CD4-positive, alpha-beta T cell treated with Interleukin-17A for 1 hour (primary cell): Measurements from ENCODE around the gene RPS3A.
"Not testable (repeated sequence)": the region's sequence is repeated elsewhere in the genome, so short reads cannot be mapped to it uniquely, and the experiment has no call there.

ENCODE experiments used
- DNase-seq: peaks from one replicate; pipeline ENCODE4 v3.0.0-alpha.2; 2020

RPS3A gene

DNA sequence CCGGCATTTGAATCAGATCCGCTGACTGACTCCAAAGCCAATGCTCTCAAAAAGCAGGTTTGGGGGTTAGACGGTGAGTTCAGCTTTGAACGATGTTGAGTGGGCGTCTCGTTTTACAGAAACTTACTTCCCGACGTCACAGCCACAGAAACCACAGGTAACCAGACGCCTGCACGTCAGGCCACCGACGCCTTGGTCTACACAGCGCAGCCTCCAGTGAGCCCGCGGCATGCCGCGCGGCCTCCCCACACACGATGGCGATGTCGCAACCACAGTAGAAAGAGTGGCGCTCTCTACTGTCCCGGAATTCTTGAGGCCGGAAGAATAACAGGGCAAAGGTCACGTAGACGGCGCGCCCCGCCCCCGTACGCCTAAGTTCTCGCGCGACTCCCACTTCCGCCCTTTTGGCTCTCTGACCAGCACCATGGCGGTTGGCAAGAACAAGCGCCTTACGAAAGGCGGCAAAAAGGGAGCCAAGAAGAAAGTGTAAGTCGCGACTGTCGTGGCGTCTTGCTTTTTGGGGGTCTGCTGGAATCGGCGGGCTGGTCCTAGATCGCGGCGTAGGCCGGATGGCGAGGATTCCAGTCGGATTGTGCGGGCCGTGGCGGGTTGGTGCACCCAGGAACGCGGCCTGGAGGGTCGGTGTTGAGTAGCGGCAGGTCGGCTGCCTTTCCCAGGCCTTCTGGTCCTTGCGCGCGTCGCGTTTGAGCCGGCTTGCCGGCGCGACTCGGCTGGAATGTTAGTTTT lies at the start of gene RPS3A:
Gene RPS3A, plus strand, starts transcription at position 400 of the 747 bp plus-strand sequence. Its CDS starts 25 bp downstream, at position 425.
- peak; percentile 99 for DNase-seq

DNA sequence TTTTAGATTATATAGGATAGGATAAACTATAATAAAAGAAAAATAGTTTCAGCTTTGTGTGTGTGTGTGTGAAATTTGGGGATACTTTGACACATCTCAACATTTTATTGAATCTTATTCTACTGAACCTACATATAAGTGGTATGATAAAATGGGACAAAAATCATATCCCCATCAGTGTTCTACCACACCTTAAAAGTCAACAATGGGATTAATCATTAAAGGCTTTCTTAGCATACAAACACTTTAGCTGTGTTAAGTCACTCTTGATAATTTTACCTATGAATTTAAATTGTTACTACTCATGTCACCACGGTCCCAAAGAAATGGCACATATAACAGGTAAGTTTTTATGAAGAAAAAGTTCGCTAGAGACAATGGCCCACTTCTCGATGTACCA lies 46.6 kb upstream of the RPS3A start:
- DNase-seq, result no peak

GRCh38 chr4:151055539-151055938 lies 43.9 kb upstream of the RPS3A start:
- DNase-seq, result no peak

DNA sequence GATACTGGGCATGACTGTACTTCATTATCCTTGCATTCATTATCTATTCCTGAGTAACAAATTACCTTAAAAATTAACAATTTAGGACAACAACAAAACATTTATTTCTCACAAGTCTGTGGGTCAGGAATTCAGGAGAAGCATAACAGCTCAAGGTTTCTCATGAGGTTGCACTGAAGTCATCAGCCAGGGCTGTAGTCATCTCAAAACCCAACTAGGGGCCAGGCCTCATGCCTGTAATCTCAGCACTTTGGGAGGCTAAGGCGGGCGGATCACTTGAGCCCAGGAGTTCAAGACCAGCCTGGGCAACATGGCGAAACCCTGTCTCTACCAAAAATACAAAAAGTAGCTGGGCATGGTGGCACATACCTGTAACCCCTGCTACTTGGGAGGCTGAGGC lies 36.3 kb upstream of the RPS3A start:
- not testable (repeated sequence) for DNase-seq

GRCh38 chr4:151067316-151067970 lies 32.0 kb upstream of the RPS3A start:
- no peak for DNase-seq

- no peak for DNase-seq
Observed at GRCh38 chr4:151074416-151074916, 25.0 kb upstream of the RPS3A start.

GRCh38 chr4:151077978-151078377 lies 21.4 kb upstream of the RPS3A start:
- not testable (repeated sequence) for DNase-seq

DNA sequence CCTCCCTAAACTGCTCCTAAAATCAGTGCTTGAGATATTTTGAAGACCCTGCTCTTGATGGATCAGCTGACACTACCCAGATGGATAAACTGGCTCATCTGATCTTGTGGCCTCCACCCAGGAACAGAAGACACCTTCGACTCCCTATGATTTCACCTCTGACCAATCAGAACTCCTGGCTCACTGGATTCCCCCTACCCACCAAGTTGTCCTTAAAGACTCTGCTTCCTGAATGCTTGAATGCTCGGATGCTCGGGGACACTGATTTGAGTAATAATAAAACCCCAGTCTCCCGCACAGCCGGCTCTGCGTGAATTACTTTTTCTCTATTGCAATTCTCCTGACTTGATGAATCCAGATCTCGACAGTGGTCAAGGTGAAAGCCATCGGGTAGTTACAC lies 12.0 kb upstream of the RPS3A start:
- DNase-seq, result no peak

DNA sequence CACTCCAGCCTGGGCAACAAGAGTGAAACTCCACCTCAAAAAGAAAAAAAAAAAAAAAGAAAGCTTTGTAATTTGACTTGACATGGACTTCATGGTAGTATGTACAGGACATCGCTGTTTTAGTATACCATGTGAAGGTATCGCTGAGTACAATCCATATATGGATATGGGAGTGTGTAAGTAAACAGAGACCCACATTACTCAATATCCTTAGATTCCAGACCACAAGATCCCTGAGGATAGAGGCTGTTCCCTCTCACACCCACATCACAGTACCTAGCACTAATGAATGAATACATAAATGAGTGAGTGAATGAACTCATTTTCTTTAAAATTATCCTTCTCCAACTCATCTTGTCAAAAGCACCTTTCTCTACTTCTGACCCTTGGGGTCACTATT lies 8.4 kb upstream of the RPS3A start:
- no peak for DNase-seq

DNA sequence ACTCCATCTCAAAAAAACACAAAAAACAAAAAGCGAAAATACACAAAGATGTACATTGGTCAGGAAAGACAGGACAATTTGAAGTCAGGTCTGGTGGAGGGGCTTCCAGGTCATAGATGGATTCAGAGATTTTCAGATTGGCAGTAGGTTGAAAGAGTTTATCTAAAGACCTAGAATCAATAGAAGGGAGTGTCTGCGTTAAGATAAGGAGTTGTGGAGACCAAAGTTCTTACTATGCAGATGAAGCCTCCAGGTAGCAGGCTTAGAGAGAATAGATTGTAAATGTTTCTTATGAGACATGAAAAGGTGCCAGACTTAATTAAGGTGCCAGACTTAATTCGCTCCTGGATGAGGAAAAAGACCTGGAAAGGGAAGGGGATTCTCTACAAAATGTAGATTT lies 6.9 kb upstream of the RPS3A start:
- DNase-seq, result no peak

- no peak for DNase-seq
Observed at GRCh38 chr4:151093203-151093602, 6.2 kb upstream of the RPS3A start.

- DNase-seq, result no peak
Observed at GRCh38 chr4:151094290-151094751, 5.1 kb upstream of the RPS3A start.

GRCh38 chr4:151095142-151095541 lies 4.3 kb upstream of the RPS3A start:
- no peak for DNase-seq

DNA sequence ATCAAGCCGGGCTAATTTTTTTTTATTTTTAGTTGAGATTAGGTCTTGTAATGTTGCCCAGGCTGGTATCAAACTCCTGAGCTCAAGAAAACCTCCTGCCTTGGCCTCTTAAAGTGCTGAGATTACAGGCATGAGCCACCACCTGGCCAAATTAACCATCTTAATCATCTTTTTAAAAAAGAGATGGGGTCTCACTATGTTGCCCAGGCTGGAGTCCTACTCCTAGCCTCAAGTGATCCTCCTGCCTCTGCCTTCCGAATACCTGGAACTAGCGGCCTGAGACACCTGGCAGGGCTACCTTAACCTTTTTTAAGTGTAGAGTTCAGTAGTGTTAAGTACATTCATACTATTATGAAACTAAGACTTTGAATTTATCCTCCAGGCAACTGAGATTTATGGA lies 1.7 kb upstream of the RPS3A start:
- no peak for DNase-seq

DNA sequence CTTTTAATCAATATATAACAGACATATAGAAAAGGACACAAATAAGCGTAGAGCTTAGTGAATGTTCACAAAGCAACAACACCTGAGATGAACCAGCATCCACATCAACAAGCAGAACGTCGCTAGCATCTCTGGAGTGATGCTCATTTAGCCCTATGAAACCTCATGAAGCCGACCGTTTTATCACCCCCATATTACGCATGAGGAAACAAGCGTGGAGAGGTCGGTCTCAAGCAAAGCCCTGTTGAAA lies 524 bp upstream of the RPS3A start:
- DNase-seq, result no peak

DNA sequence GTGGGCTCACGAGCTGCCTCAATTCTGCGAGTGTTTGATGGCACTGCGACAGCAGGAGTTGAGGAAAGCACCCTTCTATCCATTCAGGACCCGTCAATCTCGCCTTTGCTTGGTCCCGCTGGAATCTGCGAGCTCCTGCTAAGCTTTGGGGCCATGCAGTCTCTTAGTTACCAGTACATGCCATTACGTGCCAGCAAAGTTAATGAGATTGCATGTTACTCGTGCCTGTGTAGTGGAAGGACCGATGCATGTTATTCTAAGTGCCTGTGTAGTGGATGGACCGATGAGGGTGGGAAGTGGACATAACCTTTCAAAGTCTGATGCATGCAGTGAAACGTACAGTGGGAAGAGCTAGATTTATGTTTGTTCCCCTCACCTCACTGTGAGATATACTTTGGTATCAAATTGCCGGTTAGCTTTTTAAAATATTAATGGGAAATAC lies 569 bp downstream of the RPS3A start:
- DNase-seq, result no peak

DNA sequence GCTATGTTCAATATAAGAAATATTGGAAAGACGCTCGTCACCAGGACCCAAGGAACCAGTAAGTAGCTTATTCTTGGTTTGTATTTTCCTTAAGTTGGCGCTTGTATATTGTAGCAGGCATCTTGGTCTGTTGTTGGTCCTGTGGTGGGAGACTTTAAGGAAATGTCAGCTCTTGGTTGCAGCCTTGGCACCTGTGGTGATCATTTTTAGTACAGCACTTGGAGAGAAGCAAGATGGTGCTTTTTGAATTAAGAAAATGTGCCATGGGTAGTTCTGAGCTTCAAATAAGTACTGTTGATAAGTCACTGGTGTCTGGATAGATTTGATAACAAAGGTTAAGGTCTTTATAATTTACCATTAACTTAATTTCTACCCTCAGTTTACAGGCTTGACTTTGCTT lies 1.1 kb downstream of the RPS3A start:
- DNase-seq, result no peak

GRCh38 chr4:151103758-151104157 lies 4.3 kb downstream of the RPS3A start:
- no peak for DNase-seq

DNA sequence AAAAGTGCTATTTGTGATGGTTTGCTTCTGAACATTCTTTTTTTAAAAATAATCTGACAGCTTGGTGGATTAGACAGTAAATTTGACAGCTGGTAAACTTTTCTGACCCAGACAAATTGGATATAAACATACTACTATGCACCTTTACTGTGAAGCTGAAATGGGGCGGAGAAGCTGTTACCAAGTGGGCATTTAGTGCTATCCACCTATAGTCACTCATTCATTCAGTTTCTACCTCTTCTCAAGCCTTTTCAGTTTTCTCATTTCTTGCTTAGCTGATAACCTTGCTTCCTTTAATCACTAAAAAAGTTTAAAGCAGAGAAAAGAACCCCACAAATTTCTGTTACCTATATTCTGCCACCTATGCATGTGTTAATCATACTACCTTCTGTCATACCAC lies 5.2 kb downstream of the RPS3A start:
- DNase-seq, result no peak

GRCh38 chr4:151105454-151106032 lies 6.1 kb downstream of the RPS3A start:
- DNase-seq, result no peak

DNA sequence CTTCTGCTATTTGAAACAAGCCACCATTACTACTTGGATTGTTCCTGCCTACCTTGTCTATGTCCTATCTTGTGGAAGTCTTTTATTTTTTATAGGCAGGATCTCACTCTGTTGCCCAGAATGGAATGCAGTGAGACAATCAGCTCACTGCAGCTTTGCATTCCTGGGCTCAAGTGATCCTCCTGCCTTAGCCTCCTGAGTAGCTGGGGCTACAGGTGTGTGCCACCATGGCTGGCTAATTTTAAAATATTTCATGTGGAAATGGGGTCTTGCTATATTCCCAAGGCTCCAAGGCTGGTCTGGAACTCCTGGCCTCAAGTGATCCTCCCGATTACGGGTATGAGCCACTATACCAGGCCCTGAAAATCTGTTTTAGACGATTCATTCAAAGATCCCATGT lies 7.6 kb downstream of the RPS3A start:
- DNase-seq, result no peak

GRCh38 chr4:151110236-151110635 lies 10.8 kb downstream of the RPS3A start:
- no peak for DNase-seq

DNA sequence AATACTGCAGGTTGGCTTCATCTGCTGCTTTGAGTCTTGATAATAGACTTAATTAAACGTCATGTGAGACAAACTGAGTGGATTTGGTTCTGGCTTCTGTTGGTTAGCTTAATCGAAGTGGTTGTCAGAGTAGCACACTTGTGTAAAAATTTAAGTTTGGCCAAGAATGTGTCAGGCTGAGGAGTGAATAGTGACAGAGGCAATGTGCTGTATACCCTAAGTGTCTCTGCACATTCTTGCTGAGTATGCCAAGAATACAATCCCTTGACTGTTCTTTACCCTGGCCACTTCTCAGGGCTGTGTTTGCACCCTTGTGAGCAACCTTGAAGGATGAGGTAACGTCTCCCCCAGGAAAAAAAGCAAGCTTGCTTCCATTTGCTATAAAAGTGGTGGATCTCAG lies 14.9 kb downstream of the RPS3A start:
- no peak for DNase-seq

- no peak for DNase-seq
Observed at GRCh38 chr4:151114986-151115385, 15.6 kb downstream of the RPS3A start.
